Measurements from ENCODE around the gene SEC11A.

DNA sequence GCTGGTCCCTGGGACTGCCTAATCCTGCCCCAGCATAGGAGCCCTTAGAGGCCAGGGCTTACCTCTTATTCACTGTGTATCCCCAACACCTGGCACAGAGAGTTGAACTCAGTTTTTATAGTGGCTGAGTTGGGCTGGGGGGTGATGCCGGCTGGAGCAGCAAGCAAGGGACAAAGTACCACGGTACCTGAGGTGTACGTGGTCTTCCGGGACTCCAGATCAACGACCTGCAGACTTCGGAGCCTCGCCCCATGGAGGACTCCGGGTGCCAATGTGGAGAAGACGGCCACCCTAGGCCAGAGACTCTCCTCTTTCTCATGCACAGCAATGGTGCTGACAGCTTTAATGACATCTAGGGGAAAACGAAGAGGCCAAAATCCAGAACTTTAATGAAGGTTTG lies 69.9 kb downstream of the SEC11A start:
- no peak for TF ChIP-seq EZH2 (IDR thresholded peaks at IDR 0.05)
- TF ChIP-seq POLR2AphosphoS5 (IDR thresholded peaks at IDR 0.05; ENCODE audit: borderline replicate concordance, low read depth, low read length) = no peak
- no peak for TF ChIP-seq FOXP2 (optimal IDR thresholded peaks at IDR 0.05; ENCODE audit: control extremely low read depth, extremely low read length, insufficient read depth)
